Measurements from ENCODE around the gene CNOT10.
"Not testable (repeated sequence)": the region's sequence is repeated elsewhere in the genome, so short reads cannot be mapped to it uniquely, and the experiment has no call there.

The CNOT10 gene

DNA sequence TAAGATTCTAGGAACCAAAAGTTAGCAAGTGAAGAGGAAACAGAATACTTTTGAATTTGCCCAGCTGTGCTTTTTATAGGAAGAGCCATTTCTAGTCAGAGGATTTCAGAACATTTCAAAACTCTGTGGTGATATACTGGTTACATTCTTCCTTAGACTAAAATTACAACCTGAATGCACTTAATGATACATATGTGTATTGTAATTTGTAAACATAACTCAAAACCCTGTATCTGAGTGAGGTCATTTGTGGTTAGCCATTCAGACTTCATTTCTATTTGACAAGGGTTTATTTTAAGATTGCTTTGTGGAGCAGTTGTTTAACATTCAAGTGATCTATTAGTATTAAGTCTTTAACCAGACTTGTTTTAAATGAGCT lies 73.4 kb downstream of the CNOT10 start:
- no peak for FAIRE-seq

DNA sequence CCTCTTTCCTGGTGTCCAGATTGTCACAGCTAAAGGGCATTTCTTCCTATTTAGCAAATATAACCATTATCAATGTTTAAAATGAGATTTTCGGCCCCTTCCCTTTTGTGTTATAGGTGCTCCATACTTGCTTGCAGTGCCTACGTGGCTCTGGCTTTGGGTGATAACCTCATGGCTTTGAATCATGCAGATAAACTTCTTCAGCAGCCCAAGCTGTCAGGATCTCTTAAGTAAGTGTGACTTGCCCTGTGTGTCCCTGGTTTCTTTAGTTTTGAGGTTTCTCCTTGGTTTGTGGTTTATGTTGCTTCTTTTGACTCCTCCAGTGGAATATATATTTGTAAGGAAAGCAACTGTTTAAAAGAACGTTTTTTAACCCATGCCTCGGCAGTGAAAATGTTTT lies 74.4 kb downstream of the CNOT10 start:
- FAIRE-seq = no peak

DNA sequence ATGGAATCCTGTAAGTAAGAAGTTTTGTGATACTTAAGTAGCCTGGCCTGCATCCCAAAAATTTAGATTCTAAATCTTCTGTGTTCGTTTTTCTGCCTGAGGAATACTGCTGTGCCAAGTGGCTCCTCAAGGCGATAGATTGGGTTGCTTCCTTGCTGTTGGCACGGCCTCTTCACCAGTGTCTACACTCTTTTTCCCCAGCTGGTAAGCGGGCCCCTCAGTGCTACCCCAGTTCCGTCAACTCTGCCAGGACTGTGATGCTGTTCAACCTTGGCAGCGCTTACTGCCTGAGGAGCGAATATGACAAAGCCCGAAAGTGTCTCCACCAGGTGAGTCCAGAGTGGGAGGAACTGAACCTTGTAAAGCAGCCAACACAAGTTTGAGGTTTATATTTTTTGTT lies 79.5 kb downstream of the CNOT10 start:
- FAIRE-seq = no peak

DNA sequence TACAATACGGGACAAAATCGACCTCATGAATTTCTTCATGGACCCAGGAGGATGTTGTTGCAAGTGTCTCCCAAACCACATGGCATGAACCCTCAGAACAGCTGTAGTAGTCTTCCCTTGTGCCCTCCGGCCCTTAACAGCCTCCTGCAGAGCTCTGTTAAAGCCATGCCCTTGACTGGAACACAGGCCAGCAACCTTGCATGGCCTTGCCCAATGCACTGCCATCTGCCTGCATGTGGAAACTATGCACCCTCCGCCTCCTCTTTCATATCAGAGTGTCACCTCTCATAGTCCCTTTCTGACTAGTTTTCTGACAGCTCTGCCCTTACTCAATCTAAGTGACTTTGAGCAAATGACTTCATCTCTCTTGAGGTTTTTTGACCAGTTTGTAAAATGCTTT lies 93.4 kb downstream of the CNOT10 start:
- no peak for FAIRE-seq

DNA sequence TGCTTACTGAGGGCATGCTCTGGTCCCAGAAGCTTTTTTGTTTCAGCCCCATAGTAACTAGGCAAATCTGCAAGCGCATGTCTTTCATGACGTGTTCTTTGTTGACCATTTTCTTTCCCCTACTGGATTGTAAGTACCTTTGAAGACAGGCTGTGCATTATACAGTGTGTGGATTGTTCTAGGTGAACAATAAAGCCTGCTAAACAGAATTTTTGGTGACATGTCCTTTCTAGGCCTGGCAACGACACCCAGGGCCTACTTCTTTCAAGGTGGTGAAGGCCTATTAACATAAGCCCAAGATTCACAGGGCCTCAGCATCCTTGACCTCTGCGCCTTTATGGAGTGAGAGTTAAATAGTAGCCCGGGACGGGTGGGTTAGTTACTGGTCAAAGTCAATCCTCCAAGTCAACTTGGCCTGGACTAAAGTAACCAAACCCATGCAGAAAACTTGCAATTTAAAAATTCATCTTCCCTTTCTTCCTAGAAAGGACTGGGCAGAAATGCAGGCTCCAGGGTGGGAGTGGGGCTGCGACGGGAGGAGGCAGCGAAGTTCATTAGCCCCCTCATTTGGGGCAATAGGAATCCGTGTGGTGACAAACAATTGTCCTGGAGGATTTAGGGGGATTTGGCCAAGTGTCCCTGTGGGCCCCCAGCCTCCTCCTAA lies 95.2 kb downstream of the CNOT10 start:
- FAIRE-seq = no peak

DNA sequence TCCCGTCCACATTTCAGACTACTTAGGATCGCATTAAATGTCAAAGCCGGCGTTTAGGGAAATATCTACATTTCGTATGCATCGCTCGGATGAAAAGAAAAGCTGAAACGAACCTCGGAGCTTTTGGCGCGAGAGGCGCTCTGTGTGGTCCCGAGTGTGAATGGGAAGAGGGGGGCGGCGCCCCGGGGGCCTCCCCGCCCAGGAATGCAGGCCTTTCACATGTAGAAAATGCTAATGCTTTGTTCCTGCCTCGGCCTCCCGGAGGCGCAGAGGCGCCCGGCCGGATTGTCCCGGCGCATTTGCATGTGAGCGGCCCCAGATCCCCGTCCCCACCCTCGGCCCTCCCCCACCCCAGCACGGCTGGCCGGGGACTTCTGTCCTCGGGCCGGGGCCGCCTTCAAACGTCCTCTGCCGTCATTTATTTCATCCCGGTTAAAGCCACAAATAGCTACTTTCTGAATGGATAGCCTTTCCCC lies 95.8 kb downstream of the CNOT10 start:
- no peak for FAIRE-seq

DNA sequence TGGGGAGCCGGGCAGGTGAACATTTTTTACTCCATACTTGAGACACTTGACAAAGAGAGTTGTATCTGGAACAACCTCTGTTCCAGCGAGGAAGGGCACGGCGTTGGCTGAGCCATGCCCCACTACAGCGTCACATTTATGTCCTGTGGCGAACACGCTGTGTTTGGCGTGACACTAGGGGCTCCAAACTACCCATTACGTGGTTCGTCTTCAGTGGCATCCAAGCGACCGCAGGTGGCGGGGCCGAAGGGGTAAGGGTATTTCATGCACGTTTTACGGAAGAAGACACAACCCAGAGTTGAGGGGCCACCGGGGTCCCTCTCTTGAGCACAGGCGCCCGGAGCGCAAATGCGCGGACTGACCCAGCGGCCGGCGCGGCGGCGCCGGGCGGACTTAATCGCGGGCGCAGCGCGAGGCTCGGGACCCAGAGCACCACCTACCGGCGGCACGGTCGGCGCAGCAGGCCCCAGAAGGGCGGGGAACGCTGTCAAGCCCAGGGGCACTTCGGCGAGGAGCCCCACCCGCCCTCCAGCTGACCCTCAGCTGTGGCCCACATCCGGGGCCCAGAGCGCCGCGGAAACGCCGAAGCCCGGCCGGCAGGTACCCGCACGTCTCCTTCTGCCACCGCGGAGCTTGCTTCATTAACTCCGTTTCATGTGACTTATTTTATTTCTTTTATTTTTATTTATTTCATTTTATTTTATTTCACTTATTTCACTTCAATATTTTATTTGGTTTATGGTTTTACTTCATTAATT lies 96.4 kb downstream of the CNOT10 start:
- FAIRE-seq = no peak

DNA sequence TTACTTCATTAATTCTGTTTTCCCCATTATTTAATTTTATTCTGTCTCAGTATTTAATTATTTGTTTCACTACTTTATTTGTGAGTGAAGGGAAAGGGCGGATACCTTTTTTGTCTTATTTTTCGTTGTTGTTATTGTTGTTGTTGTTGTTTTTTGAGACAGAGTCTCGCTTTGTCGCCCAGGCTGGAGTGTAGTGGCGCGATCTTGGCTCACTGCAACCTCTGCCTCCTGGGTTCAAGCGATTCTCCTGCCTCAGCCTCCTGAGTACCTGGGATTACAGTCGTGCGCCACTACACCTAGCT lies 96.9 kb downstream of the CNOT10 start:
- FAIRE-seq = not testable (repeated sequence)

DNA sequence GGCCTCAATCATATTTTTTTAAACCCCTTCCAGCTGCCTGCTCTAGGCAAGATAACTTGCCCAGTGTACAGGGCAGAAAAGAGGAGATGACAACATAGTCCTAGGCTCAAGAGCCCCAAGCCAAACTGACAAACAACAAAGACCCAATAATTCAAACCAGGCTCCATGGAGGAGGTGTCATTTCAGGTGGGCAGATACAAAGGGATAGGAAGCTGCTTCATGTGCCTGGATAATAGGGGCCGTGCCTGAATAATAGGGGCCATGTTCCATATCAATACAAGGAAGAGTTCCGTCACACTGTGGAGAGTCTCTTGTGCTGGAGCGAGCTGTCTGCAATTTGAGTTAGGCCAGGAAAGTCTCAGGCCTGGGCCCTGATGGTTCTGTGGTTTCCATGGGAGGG lies 97.4 kb downstream of the CNOT10 start:
- FAIRE-seq = no peak

DNA sequence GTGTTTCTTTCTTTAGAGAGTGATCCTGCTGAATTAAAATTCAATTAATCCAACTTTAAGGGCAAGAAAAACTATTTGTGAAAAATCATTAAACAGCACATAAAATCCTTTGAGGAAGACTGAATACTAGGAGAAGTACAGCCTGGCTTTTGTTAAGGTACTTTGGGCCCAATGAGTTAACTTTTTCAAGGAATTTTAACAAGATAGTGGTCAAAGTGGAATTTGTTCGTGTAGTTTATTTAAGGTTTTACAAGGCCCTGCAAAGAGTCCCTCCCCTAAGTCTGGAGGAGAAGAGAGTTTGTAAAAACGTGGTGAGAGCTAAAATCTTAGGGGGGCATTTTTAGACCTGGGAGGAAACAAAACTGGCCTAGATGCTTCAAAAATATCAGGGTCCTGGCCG lies 106.8 kb downstream of the CNOT10 start:
- no peak for FAIRE-seq

DNA sequence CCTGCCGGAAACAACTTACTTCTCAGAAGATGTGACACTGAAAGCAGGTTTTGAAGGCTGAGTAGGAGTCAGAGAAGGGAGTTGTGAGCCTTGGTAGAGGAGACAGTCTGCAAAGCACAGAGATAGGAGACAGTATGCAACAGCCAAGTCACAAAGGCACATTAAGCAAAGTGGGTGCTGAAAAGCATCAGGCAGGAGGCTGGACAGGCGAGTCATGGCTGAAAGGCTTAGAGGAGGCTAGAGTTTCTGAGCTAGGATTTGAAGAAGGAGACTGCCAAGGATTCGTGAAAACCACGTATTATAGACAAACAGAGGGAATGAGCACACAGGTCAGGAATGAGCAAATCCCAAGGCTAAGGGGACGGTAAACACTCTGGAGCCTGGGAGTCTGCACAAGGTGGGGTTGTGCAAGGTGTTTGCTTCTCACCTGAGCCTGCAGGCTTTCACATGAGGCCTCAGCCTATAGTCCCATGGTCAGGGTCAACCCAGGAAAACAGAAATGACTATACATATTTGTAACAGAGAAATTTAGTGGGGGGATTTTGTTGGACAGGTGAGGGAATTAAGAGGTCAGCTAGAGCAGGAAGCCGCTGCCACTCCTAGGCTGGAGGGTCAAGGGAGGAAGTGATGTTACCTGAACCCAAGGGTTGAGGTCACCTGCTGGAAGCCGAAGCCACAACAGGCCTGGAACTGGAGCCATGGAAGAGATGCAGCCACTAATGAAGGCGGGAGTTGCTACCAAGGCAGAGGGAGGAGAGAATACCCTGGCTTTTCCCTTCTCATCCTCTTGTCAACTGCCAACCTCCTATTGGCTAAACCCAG lies 109.7 kb downstream of the CNOT10 start:
- no peak for FAIRE-seq

DNA sequence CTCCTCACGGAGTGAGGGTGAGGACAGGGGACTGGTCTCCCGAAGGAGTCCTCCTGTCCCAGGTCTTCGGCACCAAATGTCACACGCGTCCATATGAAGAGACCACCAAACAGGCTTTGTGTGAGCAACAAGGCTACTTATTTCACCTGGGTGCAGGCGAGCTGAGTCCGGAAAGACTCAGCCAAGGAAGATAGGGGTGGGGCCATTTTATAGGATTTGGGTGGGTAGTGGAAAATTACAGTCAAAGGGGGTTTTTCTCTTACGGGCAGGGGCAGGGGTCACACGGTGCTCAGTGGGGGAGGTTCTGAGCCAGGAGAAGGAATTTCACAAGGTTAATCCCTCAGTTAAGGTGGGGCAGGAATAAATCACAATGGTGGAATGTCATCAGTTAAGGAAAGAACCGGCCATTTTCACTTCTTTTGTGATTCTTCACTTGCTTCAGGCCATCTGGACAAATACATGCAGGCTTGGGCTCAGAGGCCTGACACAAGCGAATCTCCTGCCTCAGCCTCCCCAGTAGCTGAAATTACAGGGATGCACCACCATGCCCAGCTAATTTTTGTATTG lies 111.5 kb downstream of the CNOT10 start:
- not testable (repeated sequence) for FAIRE-seq

DNA sequence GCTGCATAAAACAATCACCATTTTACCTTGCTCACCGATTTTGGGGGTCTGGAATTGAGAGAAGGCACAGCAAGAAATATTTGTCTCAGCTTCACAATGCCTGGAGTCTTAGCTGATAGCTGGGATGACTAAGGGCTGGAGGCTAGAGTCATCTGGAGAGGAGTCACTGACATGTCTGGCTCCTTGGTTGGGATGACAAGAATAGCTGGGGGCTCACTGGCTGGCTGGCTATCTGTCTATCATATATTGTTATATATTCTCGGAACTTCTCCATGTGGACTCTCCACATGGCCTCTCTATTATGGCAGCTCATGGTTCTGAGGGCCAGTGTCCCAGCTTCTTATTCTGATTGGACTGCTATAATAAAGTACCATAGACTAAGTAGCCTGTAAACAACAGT lies 112.8 kb downstream of the CNOT10 start:
- FAIRE-seq = no peak

DNA sequence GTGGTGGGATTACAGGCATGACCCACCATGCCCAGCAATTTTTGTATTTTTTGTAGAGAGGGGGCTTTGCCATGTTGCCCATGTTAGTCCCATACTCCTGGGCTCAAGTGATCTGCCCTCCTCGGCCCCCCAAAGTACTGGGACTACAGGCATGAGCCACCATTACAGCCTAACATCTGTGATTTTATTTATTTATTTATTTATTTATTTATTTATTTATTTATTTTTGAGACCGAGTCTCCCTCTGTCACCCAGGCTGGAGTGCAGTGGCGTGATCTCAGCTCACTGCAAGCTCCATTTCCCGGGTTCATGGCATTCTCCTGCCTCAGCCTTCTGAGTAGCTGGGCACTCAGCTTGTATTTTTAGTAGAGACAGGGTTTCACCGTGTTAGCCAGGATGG lies 116.5 kb downstream of the CNOT10 start:
- FAIRE-seq = not testable (repeated sequence)

DNA sequence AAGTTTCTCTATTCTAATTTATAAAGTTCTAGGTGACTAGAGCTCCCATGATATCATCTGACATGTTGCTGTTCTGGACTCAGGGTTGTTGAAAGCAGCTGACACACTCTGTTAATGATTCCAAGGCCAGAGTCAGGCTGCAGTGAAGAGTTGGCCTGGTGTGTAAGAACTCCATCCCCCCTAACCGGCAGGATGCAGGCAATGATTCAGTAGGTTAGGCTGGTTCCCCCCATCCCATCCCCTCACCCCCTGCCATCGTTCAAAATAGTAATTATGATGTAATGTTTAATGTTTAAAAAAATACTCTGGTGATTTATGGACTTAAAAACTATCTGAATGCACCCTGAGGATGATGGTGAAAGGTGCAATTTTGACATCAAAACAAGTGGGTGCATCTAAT lies 128.2 kb downstream of the CNOT10 start:
- FAIRE-seq = no peak

DNA sequence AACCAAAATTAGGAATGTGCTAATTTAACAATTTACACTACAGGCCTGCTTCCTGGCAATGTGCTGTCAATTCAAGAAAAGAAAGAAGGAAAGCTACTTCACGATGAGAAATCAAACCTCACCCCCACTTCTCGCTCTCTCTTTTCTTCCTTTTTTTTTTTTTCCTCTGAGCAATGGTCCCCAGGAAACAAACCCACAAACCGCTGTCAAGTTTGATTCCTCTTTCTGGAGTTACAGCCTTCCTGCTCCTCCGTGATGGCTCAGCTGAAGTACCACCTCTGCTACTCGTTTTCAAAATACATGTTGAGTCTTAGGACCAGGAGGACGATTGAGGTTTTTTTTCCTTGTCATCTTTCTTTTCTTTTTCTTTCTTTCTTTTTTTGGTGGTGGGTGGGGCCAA lies 129.4 kb downstream of the CNOT10 start:
- FAIRE-seq = no peak

DNA sequence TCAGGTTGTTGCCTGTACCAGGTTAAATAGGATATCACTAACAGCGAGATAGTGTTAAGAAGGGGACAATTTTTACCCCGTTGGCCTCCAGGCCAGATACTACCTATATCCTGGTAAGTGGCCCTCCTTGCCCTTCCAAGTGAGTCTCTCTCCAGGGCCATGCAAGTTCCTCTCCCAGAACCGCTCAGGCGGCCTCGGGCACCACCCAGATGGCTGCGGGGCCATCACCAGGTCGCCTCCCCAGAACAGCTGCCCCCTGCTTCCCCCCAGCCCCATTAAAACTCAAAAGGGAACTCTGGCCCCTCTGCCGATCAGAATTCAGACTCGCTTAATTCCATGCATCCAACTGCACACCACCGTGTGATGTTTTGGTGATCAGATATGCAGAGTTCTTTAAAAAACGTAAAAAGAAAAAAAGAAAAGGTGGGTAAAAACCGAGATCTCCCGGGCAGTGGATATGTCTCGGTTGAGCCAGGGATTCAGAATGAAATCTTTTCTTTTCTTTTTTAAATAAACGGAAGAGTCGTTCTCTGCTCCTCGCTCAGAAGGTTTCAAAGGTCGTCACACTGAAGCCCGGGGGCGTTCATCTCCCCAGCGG lies 131.0 kb downstream of the CNOT10 start:
- no peak for FAIRE-seq

DNA sequence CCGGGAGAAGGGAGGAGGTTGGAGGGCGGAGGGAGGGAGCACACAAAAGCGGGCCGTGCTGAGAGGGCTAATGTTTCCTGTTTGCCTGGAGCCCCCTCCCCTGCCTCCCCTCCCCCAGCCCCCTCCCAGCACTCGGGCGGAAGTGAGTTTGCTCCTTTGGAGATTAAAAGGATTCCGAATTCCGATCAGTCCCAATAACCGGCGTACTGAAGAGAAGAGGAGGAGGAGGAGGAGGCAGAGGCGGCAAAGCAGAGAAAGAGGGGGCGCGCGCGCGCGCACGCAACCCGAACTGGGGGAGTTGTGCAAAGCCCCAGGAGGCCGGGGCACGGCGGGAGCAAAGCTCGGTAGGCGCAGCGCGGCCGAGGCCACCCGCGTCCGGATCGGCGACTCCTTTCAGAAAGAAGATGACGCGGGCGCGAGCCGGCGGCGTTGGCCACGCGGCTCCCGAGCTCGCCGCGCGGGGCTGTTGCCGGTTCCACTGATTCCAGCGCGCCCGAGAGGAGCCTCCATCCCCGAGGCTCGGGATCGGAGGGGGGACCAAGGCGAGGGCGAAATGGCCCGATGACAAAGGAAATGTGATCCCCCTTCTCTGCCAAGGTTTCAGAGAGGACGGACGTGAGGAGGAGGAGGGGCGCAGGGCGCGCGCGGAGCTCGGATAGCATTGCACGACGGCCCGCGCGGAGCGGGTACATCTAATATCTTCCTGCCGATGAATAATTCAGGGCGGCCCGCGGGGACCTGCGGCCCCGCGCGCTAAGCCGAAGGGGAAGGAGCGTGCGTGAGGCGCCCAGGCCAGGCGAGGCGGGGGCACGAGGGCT lies 131.7 kb downstream of the CNOT10 start:
- no peak for FAIRE-seq

DNA sequence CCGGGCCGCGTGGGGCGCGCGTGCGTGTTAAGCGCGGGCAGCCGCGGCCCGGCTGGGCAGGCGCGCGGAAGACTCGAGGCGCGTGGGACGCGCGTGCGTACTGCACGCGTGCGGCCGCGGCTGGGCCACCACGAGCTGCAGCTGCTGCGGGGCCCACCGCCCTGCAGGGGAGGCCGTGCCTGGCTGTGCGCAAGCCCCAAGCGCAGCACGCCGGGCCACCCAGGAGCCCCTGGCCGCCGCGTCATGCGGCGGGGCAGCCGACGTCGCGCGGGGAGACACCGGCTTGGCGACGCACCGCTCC lies 132.2 kb downstream of the CNOT10 start:
- FAIRE-seq = no peak

DNA sequence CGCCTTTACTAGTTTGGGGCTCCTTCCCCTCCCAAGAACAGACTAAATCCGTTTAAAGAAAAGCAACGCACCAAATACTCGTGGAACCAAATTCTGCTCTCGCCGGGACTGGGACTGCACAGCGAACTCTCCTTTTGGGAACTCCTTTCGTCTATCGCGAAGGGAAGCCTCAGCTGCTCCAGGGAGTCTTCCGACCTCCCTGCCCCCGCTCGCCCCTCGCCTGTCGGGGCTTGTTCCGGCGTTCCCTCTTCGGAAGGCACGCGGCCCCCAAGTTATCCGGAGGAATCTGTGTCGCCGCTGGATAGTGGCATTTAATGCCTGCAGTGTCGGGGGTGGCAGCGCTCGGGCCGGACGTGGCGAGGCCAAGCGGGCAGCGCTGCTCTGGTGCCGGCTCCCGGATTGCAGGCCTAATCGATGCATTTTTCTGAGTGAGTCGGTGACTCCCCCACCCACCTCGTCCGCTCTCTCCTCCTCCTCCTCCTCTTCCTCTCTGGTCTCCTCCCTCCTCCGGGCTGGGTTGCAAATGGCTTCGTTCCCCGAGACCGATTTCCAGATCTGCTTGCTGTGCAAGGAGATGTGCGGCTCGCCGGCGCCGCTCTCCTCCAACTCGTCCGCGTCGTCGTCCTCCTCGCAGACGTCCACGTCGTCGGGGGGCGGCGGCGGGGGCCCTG lies 132.7 kb downstream of the CNOT10 start, which contains the start of gene TRIM71:
Gene TRIM71 (plus strand): TSS at position 440 of the 671 bp plus-strand sequence. CDS start 84 bp downstream, at position 524.
- FAIRE-seq = no peak

DNA sequence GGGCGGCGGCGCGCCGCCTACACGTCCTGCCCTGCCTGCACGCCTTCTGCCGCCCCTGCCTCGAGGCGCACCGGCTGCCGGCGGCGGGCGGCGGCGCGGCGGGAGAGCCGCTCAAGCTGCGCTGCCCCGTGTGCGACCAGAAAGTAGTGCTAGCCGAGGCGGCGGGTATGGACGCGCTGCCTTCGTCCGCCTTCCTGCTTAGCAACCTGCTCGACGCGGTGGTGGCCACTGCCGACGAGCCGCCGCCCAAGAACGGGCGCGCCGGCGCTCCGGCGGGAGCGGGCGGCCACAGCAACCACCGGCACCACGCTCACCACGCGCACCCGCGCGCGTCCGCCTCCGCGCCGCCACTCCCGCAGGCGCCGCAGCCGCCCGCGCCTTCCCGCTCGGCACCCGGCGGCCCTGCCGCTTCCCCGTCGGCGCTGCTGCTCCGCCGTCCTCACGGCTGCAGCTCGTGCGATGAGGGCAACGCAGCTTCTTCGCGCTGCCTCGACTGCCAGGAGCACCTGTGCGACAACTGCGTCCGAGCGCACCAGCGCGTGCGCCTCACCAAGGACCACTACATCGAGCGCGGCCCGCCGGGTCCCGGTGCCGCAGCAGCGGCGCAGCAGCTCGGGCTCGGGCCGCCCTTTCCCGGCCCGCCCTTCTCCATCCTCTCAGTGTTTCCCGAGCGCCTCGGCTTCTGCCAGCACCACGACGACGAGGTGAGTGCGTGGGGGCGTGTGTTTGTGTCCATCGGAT lies 133.4 kb downstream of the CNOT10 start:
- FAIRE-seq = no peak
